SK-N-SH (cell line): Measurements from ENCODE around the gene SON. TPM values are rescaled to one million over a fixed set of nuclear protein-coding genes. Genes with fewer than 3 reads are reported as not detected.
"Not testable (repeated sequence)": the region's sequence is repeated elsewhere in the genome, so short reads cannot be mapped to it uniquely, and the experiment has no call there.

ENCODE experiments used
- CTCF ChIA-PET: fragments of 300-600, 350-600 bp; formaldehyde crosslinking; extraction: SDS; loops from one replicate; lab custom pipeline; 2021; lab: Yijun Ruan, JAX
- POLR2A ChIA-PET: fragments of 350-600 bp; sonication (Branson Sonifier 250); formaldehyde crosslinking; extraction: SDS; loops from one replicate; lab custom pipeline; 2020; ENCODE audit warnings: antibody characterized with exemption, inconsistent platforms; lab: Yijun Ruan, JAX
- DNase-seq: peaks from one replicate; pipeline ENCODE4 v3.0.0; 2012
- H2AFZ ChIP-seq: fragments of 200-600 bp; sonication (generic); 2 replicates; pipeline ENCODE4 v1.8.1; 2016; ENCODE audit warnings: antibody characterized with exemption, mild to moderate bottlenecking, low read depth
- H3F3A ChIP-seq: fragments of 200-600 bp; sonication (generic); replicated peaks from 2 replicates; pipeline ENCODE3; 2016; ENCODE audit warnings: antibody characterized with exemption, mild to moderate bottlenecking; ENCODE audit not compliant: insufficient read depth
- H3K27ac ChIP-seq, 2 experiments: fragments of 200-500 bp in 1 of 2; fragments of 200-600 bp in 1 of 2; sonication (Bioruptor generic) in 1 of 2; sonication (generic), shearing (Covaris generic) in 1 of 2; 2 replicates each; pipeline versions ENCODE4 v1.5.1 to v1.6.1; 2014 to 2016; ENCODE audit warnings: low read depth in 2 of 2, inconsistent platforms in 1 of 2, low read length in 1 of 2, mild to moderate bottlenecking in 1 of 2, mixed read lengths in 1 of 2
- H3K27me3 ChIP-seq: fragments of 200-600 bp; sonication (generic), shearing (Covaris generic); 2 replicates; pipeline ENCODE4 v1.6.1; 2016; ENCODE audit warnings: mixed run types; ENCODE audit not compliant: insufficient read depth
- H3K36me3 ChIP-seq, 2 experiments: fragments of 200-500 bp in 1 of 2; fragments of 200-600 bp in 1 of 2; sonication (Bioruptor generic) in 1 of 2; sonication (generic) in 1 of 2; replicated peaks in 1 of 2; 2 replicates each; pipeline versions ENCODE3 to v1.5.1; 2014 to 2016; ENCODE audit warnings: low read length in 1 of 2, mild to moderate bottlenecking in 1 of 2; ENCODE audit not compliant: insufficient read depth in 2 of 2, control insufficient read depth in 1 of 2
- H3K4me1 ChIP-seq, 2 experiments: fragments of 200-500 bp in 1 of 2; fragments of 200-600 bp in 1 of 2; sonication (Bioruptor generic) in 1 of 2; sonication (generic), shearing (Covaris generic) in 1 of 2; 2 replicates each; pipeline versions ENCODE4 v1.5.1 to v1.6.1; 2014 to 2016; ENCODE audit warnings: low read depth in 1 of 2, low read length in 1 of 2, mixed run types in 1 of 2; ENCODE audit not compliant: insufficient read depth in 2 of 2, control insufficient read depth in 1 of 2
- H3K4me2 ChIP-seq: fragments of 200-600 bp; sonication (generic), shearing (Covaris generic); 2 replicates; pipeline ENCODE4 v1.6.1; 2017; ENCODE audit warnings: mixed run types
- H3K4me3 ChIP-seq, 2 experiments: fragments of 200-500 bp in 1 of 2; fragments of 200-600 bp in 1 of 2; sonication (Bioruptor generic) in 1 of 2; sonication (generic), shearing (Covaris generic) in 1 of 2; 2 replicates each; pipeline versions ENCODE4 v1.5.1 to v1.8.1; 2014 to 2016; ENCODE audit warnings: low read depth in 2 of 2, inconsistent platforms in 1 of 2, low read length in 1 of 2, mild to moderate bottlenecking in 1 of 2, mixed read lengths in 1 of 2, moderate library complexity in 1 of 2
- H3K79me2 ChIP-seq: fragments of 200-600 bp; sonication (generic); 2 replicates; pipeline ENCODE4 v1.8.1; 2017; ENCODE audit warnings: mild to moderate bottlenecking; ENCODE audit not compliant: insufficient read depth
- H3K9ac ChIP-seq: fragments of 200-600 bp; sonication (generic); 2 replicates; pipeline ENCODE4 v1.6.1; 2017; ENCODE audit warnings: mixed run types
- H3K9me2 ChIP-seq: fragments of 200-600 bp; sonication (generic); 2 replicates; pipeline ENCODE4 v1.6.1; 2017; ENCODE audit warnings: mixed run types
- H3K9me3 ChIP-seq: fragments of 200-600 bp; sonication (generic); 2 replicates; pipeline ENCODE4 v1.6.1; 2017; ENCODE audit warnings: mixed run types, mild to moderate bottlenecking, moderate library complexity
- H4K20me1 ChIP-seq: fragments of 200-600 bp; sonication (generic); 2 replicates; pipeline ENCODE4 v1.6.1; 2017; ENCODE audit warnings: mild to moderate bottlenecking, mixed run types; ENCODE audit not compliant: insufficient read depth
- CTCF ChIP-seq: fragments of 200-600 bp; sonication (generic); IDR thresholded peaks from 2 replicates; pipeline ENCODE4 v1.6.1; 2017; ENCODE audit warnings: antibody characterized with exemption, mild to moderate bottlenecking, moderate library complexity
- ELF1 ChIP-seq: IDR thresholded peaks from 2 replicates; pipeline ENCODE4 v1.4.0; 2012
- EP300 ChIP-seq, 2 experiments: IDR thresholded peaks; 2 replicates each; pipeline versions ENCODE4 v1.4.0 to v1.6.1; 2012; ENCODE audit warnings: borderline replicate concordance in 1 of 2, low read depth in 1 of 2, low read length in 1 of 2
- FOSL2 ChIP-seq: IDR thresholded peaks from 2 replicates; pipeline ENCODE4 v1.4.0; 2012; ENCODE audit warnings: low read depth, mild to moderate bottlenecking, moderate library complexity, borderline replicate concordance
- IRF3 ChIP-seq: fragments of 150-350 bp; IDR thresholded peaks from 2 replicates; pipeline ENCODE4 v1.6.1; 2016; ENCODE audit warnings: mild to moderate bottlenecking, low read depth, low read length
- JUND ChIP-seq: IDR thresholded peaks from 2 replicates; pipeline ENCODE4 v1.4.0; 2012
- MAX ChIP-seq: IDR thresholded peaks from 2 replicates; pipeline ENCODE4 v1.4.0; 2012; ENCODE audit warnings: low read depth
- MXI1 ChIP-seq: IDR thresholded peaks from 2 replicates; pipeline ENCODE4 v1.6.1; 2012; ENCODE audit warnings: mild to moderate bottlenecking, low read depth, low read length, improper control_type of control experiment
- NRF1 ChIP-seq: IDR thresholded peaks from 2 replicates; pipeline ENCODE4 v1.6.1; 2012; ENCODE audit warnings: low read depth, mild to moderate bottlenecking, low read length
- PBX3 ChIP-seq: IDR thresholded peaks from 2 replicates; pipeline ENCODE4; 2012
- POLR2AphosphoS5 ChIP-seq: IDR thresholded peaks from 2 replicates; pipeline ENCODE4 v1.6.1; 2012; ENCODE audit warnings: low read depth, low read length
- TAF1 ChIP-seq: IDR thresholded peaks from 2 replicates; pipeline ENCODE4 v1.6.1; 2012; ENCODE audit warnings: low read depth, mild to moderate bottlenecking, low read length, moderate library complexity, borderline replicate concordance
- TCF12 ChIP-seq: IDR thresholded peaks from 2 replicates; pipeline ENCODE4 v1.4.0; 2012
- USF2 ChIP-seq: fragments of 150-350 bp; IDR thresholded peaks from 2 replicates; pipeline ENCODE4 v1.6.1; 2017; ENCODE audit warnings: antibody characterized with exemption, low read length, low read depth, borderline replicate concordance
- WGBS: methylation state at CpG from one replicate; pipeline ENCODE4 v1.1.6; 2017; ENCODE audit warnings: low lambda C conversion rate; 5-methylcytosine and 5-hydroxymethylcytosine counted together
- polyA plus RNA-seq, 3 experiments: library from polyadenylated mRNA; depleted of rRNA; stranded (reverse); fragments of >200 nt; gene quantifications; 2 replicates each; pipeline ENCODE4 v1.2.3, GENCODE V29; 2012

SON gene
- polyA plus RNA-seq, 1 of the 3 experiments (the other 2 are of a cell fraction) = 45.9 TPM

GRCh38 chr21:33619726-33620125 is 76.9 kb downstream of the SON start (continued):
- no peak for TF ChIP-seq TCF12
- no peak for TF ChIP-seq MXI1
- TF ChIP-seq NRF1 = no peak
- TF ChIP-seq EP300 (IDR thresholded peaks at IDR 0.05; ENCODE audit: borderline replicate concordance in 1 of 2, low read depth in 1 of 2, low read length in 1 of 2) = no peak
- no peak for TF ChIP-seq ELF1

GRCh38 chr21:33622253-33622652 is 79.4 kb downstream of the SON start:
- no peak overlapping the region for H3K9ac ChIP-seq

GRCh38 chr21:33626151-33626550 is 83.3 kb downstream of the SON start:
- POLR2A ChIA-PET, H3K27ac ChIP-seq, H3K27me3 ChIP-seq, H3K9me3 ChIP-seq, H3K4me2 ChIP-seq, H3K9me2 ChIP-seq, H3F3A ChIP-seq, H3K4me3 ChIP-seq, DNase-seq, H2AFZ ChIP-seq, H3K9ac ChIP-seq, H4K20me1 ChIP-seq, H3K4me1 ChIP-seq: not testable (repeated sequence)
- H3K36me3 ChIP-seq = peaks cover 39 to 63% of the 10 kb centered on the region in 2 experiments
- H3K79me2 ChIP-seq = peaks cover 54% of the 10 kb centered on the region
- 98% methylated on average over 7 of the region's 7 CpGs for WGBS
- CTCF ChIA-PET = interaction anchor here (3.7 kb wide), 1 partner anchor 21 kb away, joined by 21 read pairs; no protein-coding TSS in a partner anchor

More at GRCh38 chr21:33622253-33622652, 79.4 kb downstream of the SON start:
- no peak overlapping the region for H3K4me2 ChIP-seq
- no peak overlapping the region for H3K4me3 ChIP-seq
- H3K9me2 ChIP-seq = no peaks in the 10 kb centered on the region
- no peak overlapping the region for H3K27ac ChIP-seq
- peaks cover 24% of the 10 kb centered on the region for H3K79me2 ChIP-seq
- peaks cover 32 to 45% of the 10 kb centered on the region in 2 experiments for H3K36me3 ChIP-seq
- TF ChIP-seq EP300 (IDR thresholded peaks at IDR 0.05; ENCODE audit: borderline replicate concordance in 1 of 2, low read depth in 1 of 2, low read length in 1 of 2) (no peak), IRF3 (no peak), PBX3 (no peak), POLR2AphosphoS5 (no peak), USF2 (no peak), MAX (no peak), FOSL2 (no peak), TAF1 (no peak), CTCF (no peak), JUND (no peak), ELF1 (no peak)
- H4K20me1 ChIP-seq = no peaks in the 10 kb centered on the region
- H3F3A ChIP-seq = no peaks in the 10 kb centered on the region
- ChIA-PET POLR2A (no interaction called here), CTCF (interaction anchor here (1.7 kb wide), 1 partner anchor 16 kb away, joined by 10 read pairs; no protein-coding TSS in a partner anchor)
- H3K9me3 ChIP-seq = no peaks in the 10 kb centered on the region
- DNase-seq = no peak
- no peaks in the 10 kb centered on the region for H3K4me1 ChIP-seq
- no peak overlapping the region for H2AFZ ChIP-seq
- no peaks in the 10 kb centered on the region for H3K27me3 ChIP-seq
